HS-5 (cell line): ENCODE measurements around the gene LPIN3.

Experiments used
- DNase-seq: peaks from one replicate; pipeline ENCODE4 v3.0.0-alpha.2; 2012; ENCODE audit warnings: low read depth

LPIN3 gene

GRCh38 chr20:41327178-41327577, 13.4 kb upstream of the LPIN3 start:
- no peak for DNase-seq

GRCh38 chr20:41329435-41330342, 10.9 kb upstream of the LPIN3 start:
- DNase-seq = peak; percentile 100

GRCh38 chr20:41330343-41330720, 10.3 kb upstream of the LPIN3 start:
- DNase-seq = no peak

- no peak for DNase-seq
Measured at GRCh38 chr20:41330941-41331340, 9.7 kb upstream of the LPIN3 start.

- no peak for DNase-seq
Measured at GRCh38 chr20:41331731-41332130, 8.9 kb upstream of the LPIN3 start.

GRCh38 chr20:41334036-41334435, 6.6 kb upstream of the LPIN3 start:
- no peak for DNase-seq

- no peak for DNase-seq
Measured at GRCh38 chr20:41334443-41335421, 5.9 kb upstream of the LPIN3 start.

- DNase-seq = no peak
Measured at GRCh38 chr20:41335591-41335990, 5.0 kb upstream of the LPIN3 start.

- DNase-seq = no peak
Measured at GRCh38 chr20:41336711-41337492, 3.7 kb upstream of the LPIN3 start.

- no peak for DNase-seq
Measured at GRCh38 chr20:41339957-41340326, 679 bp upstream of the LPIN3 start.

- DNase-seq = no peak
Measured at GRCh38 chr20:41342474-41343464, 2.1 kb downstream of the LPIN3 start.

- no peak for DNase-seq
Measured at GRCh38 chr20:41344477-41344876, 3.9 kb downstream of the LPIN3 start.

GRCh38 chr20:41344938-41345728, 4.5 kb downstream of the LPIN3 start:
- no peak for DNase-seq

GRCh38 chr20:41345729-41346067, 5.1 kb downstream of the LPIN3 start:
- DNase-seq = no peak

GRCh38 chr20:41347523-41348429, 7.2 kb downstream of the LPIN3 start:
- no peak for DNase-seq

GRCh38 chr20:41348430-41349172, 8.0 kb downstream of the LPIN3 start:
- DNase-seq = no peak

GRCh38 chr20:41349266-41349665, 8.6 kb downstream of the LPIN3 start:
- no peak for DNase-seq

- DNase-seq = no peak
Measured at GRCh38 chr20:41349943-41350342, 9.3 kb downstream of the LPIN3 start.
